HG02642 (cell line): Measurements from ENCODE around the gene MUC5AC.
"Not testable (repeated sequence)": the region's sequence is repeated elsewhere in the genome, so short reads cannot be mapped to it uniquely, and the experiment has no call there.

Experiments used
- ATAC-seq: cut with Tn5 transposase; IDR thresholded peaks from one replicate; pipeline ENCODE4 v1.9.1; 2021; ENCODE audit warnings: mild to moderate bottlenecking; ENCODE audit not compliant: unreplicated experiment, poor library complexity

Gene MUC5AC

GRCh38 chr11:1245717-1246116 is 88.0 kb downstream of the MUC5AC start:
- not testable (repeated sequence) for ATAC-seq

- not testable (repeated sequence) for ATAC-seq
Observed at GRCh38 chr11:1246301-1246700, 88.5 kb downstream of the MUC5AC start.

- ATAC-seq, result not testable (repeated sequence)
Observed at GRCh38 chr11:1247026-1247425, 89.3 kb downstream of the MUC5AC start.

GRCh38 chr11:1248951-1249350 is 91.2 kb downstream of the MUC5AC start:
- ATAC-seq, result not testable (repeated sequence)

- ATAC-seq, result not testable (repeated sequence)
Observed at GRCh38 chr11:1250411-1250810, 92.7 kb downstream of the MUC5AC start.
